HG02973 (cell line): ENCODE data around the gene CADPS.

Experiments
- ATAC-seq: cut with Tn5 transposase; IDR thresholded peaks from one replicate; pipeline ENCODE4 v1.9.1; 2021; ENCODE audit warnings: moderate library complexity; ENCODE audit not compliant: unreplicated experiment

CADPS gene

DNA sequence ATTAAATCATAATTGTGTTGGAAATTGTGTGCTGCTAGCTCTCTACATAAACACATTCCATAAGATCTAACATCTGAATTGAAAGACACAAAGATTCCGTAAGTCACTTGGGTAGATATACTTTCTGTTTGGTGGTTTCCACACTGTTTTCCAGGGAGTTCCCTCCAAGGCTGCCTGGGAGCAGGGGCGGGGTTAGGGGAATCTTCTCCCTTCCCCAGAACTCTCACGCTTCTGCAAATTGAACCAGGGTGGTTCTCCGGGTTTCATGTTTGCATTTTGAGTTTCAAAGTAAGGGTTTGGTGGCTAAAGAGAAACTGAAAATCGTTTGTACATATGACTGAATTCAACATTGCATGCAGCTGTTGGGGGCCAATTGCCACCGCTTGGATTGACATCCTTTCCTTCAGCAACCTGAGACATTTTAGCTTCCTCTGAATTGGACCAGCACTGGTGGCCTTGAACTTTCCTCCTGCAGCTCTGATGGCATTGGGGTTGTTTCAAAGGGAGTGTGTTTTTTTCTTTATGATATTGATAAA lies 309.1 kb downstream of the CADPS start:
- no peak for ATAC-seq

DNA sequence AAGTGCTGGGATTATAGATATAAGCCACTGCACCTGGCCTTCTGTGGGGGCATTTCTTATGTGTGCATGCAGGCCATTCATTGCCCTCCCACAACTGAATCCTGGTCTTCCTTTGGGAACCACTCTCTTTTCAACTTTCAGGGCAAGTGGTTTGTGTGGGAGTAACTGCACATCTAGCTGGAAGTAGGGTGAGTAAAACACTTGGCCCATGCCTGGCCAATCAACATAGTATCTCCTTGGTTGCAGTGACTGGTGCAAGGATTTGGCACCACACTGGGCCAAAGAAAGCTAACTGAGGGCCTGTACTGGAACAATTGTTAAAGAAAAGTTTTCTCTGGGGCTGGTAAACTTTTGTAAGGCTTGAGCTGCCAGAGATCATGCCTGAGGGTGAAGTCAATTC lies 312.6 kb downstream of the CADPS start:
- ATAC-seq, result no peak

DNA sequence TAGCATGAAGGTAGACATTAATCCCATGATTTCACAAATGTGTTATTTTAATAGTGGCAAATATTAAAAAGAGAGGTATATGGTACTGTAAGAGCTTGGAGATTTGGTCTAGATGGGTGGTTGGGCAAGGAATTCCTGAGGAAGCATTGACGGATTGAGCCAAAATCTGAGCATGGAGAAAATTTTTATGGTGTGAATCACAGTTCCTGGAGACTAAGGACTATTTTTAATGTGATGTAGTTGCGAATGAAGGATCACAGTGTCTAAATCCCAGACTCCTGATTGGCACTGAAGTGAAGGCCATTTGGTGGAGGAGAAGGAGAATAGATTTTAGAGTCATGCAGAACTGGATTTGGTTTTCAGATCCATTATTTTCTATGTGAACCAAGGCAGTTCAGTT lies 313.2 kb downstream of the CADPS start:
- ATAC-seq, result no peak

DNA sequence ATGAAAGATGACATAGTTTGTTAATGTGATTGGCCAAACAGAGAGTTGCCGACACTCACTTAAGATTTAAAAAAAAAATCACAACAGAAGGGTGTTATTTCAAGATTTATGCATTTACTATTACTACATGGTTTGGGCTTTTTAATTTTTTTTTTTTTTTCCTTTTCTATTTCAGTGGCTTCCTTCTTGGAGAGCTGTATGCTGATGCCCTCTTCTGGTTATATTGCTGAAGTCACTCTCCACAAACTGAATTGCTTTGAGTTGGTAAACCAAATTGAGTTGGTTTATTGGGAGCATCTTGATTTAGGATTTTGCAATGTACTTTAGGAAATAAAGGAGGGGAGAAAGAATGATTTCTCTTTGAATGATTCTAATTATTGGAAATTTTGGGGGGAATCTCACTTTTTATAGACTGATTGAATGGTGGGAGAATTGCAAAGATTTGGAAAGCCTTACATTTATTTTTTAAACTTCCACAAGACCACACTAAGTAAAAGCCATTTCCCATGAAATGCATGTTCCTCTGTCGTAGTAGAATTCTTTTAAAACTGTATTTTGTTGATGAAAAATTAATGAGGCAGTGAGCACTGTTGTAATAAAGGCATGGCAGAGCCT lies 315.3 kb downstream of the CADPS start:
- no peak for ATAC-seq

DNA sequence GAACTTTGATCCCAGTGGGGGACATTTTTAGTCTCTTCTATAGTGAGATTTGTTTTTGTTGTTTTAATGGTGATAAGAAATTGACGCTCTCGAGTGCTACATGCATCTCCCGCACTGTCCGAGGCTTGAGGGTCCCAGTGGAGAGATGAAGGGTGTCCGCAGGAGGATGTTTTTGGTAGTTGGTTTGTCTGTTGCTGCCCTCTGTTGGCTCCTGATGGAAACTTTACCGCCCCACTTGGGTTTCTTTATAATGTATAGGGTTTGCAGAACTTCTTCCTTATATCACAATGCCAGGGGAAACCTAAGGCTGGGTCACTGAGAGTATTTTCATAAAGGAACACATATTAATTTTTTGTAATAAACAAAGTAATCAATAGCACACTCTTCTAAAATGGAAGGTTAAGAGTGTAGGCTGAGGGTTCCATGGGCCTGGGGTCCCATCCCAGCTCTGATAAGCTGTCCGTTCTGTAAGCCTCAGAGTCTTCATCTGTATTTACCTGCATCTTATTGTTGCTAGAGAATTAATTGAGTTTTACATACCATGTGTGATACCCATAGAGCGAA lies 316.6 kb downstream of the CADPS start:
- ATAC-seq, result no peak

DNA sequence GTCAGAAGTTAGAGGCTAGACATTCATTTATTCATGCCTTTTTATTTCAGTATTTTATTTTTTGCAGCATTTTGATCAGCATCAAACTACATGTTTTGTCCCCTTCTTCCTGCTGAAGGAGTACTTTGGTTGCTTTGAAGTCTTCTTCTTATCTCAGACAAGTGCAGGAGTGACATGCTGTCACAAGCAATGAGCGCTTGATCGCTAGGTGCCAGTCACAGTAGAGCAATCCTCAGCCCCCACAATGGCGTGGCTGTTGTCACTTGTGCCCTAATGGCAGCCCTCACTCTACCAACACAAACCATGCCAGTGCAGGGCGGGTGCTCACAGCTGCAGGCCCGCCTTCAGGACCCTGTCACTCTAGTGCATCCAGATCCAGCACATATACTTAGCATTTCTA lies 317.2 kb downstream of the CADPS start:
- ATAC-seq, result no peak

DNA sequence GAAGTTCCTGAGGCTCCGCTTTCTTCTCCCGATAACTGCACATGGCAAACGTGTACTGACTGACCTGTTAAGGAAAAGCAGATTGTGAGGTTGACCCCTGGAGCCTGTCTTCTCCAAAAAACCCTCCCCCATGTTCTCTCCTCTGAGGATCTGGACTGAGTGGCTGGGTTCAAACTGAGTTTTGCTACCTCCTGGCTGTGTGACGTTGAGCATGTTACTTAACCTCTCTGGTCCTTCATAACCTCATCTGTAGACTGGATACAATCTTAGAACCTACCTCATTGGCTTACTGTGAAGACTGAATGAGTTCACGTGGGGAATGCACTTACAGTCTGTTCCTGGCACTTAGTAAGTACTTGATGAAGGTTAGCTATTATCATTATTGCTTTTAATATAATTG lies 317.8 kb downstream of the CADPS start:
- no peak for ATAC-seq

DNA sequence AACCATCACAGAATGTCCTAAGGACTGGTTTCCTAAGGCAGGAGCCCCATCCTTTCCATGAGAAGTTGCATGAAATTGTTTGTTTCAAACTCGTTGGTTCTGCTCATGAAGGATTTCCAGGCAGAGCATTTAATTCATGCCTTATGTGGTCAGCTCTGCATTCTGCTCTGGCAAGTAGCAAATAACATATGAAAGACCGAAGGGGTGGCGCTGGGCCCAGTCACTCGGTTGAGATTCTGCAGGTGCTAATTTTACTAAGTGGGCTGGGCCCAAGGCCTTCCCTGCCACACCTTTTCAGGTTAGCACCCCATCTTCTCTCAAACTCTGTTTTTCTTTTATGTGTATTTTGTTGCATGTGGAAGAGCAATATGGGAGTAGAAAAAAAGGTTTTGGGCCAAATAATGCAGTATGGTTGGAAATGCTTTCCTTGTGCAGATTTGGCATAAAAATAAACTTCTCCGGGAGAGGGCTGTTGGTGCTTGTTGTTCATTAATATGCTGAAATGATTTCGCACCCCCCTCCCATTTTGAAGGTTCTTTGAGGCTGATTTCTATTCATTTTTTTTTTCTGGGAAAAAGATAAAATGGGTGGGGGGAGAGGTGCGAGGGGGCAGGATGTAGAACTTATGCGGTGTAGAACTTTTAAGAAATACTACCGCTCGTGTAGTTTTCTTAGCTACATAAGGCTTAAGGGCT lies 318.9 kb downstream of the CADPS start:
- ATAC-seq, result no peak

DNA sequence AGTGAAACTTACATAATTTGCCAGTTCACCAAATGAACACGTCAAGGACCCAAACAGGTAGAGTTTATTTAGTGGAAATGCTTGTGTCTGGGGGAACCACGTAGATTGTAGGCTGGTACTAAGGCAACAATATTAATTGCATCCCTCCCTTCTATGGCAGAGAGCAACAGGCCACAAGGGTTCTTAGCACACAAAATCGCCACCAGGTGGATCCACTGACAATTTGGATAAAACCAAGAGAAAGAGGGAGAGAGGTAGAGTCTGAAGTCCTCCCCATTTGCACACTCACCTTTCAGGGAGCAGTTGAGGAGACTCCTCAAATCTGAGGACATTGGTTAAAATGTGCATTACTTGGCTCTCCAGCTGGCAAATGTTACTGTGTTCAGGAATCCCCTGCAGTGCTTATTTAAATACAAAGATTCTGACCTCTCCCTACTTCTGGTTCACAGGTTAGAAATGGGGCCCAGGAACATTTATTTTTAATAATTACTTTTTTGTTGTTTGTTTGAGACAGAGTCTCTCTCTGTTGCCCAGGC lies 320.9 kb downstream of the CADPS start:
- no peak for ATAC-seq

DNA sequence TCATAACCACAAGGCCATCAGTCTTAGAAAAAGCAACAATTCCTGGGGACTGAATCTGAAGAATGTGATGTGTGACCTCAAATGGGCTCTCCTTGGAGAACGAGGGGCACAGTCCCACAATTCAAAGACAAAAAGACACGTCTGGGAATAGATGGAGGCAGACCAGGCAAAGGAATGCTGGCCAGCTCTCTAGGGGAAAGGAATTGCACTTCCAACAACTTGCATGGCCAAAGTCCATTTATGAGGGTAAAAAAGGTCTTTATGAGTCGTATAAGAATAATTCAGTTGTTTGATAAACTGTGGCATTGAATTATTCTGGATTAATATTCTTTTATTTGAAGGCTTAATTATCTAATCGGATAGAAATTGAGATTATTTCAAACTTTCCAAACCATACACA lies 321.4 kb downstream of the CADPS start:
- no peak for ATAC-seq

DNA sequence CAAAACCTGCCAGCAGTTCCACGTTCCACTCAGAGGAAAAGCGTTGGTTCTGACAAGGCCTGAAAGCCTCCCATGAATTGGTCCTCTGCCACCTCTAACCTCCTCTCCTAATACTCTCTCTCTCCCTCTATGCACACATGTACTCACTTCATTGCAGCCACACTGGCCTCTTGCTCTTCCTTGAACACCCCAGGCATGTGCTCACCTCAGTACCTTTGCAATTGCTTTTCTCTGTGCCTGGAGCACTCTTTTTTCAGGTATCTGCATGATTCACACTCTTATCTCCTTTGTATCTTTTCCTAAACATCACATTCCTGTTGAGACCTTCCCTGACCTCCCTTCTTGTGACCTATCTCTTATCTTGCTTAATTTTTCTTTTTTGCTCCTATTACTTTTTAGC lies 323.7 kb downstream of the CADPS start:
- ATAC-seq, result no peak

DNA sequence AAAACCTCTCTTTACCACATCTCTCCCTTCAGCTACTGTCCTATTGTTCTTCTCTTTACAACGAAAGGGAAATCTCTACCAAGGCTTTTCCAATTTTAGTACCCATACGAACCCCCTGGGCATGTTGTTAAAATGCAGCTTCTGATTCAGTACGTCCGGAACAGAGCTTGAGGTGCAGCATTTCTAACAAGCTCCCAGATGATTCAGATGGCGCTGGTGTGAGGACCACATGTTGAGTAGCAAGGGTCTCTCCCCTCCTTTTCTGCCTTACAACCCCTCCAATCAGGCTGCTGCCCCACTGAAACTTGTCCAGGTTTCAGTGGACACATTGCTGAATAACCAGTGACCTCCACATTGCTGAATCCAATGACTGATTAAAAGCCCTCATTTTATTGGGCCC lies 324.8 kb downstream of the CADPS start:
- ATAC-seq, result no peak

DNA sequence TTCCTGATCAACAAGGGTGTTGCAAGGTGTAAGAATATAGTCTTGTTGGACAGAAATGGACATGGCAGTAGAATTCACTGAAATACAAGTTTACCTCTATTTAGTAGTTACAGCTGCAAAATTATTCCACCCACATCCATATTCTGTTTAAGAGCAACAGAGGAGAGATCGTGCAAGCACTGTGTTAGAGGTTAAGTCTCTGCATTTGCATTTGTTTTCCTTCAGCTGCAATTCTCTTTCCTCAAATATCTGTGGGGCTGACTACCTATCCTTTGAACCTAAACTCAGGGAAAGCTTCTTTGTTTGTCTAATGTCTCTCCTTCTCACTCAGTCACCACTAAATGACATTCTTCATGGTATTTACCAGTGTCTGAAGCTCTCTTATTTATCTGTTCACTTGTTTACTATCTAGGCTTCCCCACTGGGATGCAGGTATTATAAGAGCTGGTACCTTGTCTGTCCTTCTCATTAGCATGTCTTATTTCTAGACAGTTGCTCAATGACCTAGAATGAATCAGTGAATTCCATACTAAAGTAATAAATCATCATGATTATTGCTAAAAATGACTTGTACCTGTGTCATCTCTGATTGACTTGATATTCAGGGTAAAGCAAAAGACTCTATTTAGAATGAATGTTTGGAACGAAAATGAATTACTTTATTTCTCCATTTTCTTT lies 326.5 kb downstream of the CADPS start:
- no peak for ATAC-seq

DNA sequence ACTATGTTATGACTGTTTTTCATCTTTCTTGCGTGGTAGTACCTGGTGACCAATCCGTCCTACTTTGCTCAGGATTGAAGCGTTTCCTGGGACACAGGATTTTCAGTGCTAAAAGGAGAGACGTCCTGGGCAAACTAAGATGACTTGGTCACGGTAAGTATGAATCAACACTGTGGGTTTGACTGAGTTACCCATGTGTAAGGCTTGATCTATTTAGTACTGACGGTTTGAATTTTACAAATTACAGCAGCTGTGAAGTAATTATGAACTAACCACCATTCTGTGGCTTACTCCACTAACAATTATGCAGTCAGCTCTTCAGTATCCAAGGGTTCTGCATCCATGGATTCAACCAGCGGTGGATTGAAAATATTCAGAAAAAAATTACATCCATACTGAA lies 328.9 kb downstream of the CADPS start:
- ATAC-seq, result no peak

DNA sequence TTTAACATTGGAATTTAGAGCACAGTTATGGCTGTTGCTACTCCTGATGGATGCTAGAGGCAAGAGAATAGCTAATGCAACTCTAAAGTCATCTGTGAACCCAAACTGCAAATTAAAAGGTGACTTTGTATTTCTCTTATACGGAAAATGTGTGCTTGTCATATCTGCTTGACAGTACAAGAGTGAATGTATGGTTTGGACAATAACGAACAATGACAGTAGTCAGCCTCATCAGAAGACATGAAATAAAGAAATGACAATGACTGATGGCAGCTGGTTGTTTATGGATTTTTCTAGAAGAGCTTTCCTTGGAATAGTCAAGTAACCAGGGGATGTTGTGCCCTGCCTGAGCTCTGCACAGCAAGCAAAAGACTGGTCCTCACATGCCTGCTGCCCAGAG lies 333.0 kb downstream of the CADPS start:
- no peak for ATAC-seq

DNA sequence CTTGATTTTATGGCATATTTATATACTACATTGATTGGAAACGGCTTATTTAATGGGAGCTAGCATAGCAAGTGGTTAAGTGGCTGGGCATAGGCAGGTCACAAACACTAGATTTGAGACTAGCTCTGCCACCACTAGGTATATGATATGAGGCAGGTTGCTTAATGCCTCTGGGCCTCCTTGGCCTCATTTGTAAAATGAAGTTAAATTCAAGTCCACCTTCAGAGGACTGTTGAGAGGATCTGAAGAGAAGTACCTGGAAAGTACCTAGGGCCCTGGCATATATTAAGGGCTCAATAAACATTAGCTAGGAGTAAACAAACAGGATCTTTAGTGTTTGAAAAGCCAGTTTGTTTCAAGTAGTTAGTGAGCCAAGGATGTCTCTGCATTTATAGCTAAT lies 335.5 kb downstream of the CADPS start:
- no peak for ATAC-seq

DNA sequence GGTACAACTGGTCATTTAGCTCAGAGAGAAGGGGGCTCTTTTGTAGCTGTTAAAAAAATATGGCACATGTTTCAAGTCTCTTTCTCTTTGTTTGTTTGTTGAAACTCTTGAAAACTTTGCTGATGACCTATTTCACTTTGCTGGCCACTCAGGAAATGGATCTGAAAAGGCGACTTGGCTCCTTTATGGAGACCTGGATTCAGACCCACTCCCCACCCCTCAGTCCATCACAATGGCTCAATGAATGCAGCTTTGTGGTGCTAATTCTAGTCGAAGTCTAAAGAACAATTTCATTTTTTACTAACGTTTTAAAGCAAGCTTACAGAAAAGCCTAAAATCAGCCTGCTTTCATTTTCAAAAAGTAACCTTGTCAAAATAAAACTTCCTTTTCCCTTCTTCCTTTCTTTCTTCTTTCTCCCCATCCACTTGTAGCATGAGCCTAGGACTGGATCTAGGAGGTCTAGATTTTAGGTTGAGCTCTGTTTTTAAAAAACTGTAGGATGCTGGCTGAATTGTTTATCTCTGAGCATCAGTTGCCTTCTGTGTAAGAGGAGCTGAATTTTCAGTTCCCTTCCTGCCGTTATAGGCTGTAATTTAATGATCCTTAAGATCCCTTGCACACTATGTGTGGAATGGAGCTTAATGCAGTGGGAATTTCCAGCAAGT lies 336.4 kb downstream of the CADPS start:
- ATAC-seq, result no peak

DNA sequence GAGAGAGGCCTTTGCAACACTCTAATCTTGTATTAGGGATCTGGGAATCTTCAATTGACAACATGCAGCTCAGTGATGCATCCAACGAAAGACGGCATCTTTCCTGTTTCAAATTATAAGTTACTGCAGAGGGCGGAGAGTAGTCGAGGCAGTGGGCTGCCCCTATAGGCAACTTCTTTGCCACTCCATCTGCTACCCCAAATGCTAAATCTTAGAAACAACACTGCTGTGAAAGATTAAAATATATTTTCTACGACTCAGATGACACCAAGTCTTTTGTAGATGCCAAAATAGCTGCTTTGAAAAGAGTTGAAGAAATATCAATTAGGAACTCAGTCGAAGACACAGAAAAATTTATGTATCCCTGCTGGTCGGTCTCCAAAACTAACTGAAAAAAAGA lies 340.9 kb downstream of the CADPS start:
- no peak for ATAC-seq

DNA sequence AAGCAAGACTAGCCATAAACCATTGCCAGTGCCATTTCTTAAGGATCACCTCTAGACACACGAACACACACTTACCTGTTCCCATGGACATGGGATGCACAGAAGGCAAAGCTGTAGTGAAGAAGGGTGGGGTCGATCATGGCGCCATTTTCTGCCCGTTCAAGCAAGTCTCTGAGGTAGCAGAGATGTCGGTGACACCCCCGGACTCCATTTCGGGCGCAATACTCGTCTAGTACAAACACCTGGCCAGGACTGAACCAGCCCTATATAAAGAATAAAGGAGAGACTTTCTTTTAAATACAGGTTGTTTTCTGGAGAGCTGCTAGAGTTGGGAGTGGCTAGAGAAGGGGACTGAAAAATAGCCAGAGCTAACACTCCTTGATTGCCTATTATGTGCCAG lies 342.4 kb downstream of the CADPS start:
- ATAC-seq, result no peak

DNA sequence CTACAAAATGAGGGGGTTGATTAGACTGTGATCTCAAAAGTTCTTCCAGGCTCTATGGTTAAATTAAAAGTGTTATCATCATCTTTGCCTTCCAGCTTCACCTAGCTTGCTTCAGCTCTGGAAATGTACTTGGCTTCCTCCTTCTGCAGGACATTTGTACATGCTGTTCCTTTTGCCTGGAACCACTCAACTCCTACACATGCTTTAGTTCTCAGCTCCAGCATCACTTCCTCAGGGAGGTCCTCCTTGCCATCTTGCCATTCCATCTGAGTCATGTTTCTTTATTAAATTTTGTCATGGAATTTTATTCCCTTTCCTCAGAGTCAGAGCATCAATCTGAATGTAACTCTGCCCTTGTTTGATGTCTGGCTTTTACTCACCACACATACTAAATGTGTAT lies 343.2 kb downstream of the CADPS start:
- ATAC-seq, result no peak

DNA sequence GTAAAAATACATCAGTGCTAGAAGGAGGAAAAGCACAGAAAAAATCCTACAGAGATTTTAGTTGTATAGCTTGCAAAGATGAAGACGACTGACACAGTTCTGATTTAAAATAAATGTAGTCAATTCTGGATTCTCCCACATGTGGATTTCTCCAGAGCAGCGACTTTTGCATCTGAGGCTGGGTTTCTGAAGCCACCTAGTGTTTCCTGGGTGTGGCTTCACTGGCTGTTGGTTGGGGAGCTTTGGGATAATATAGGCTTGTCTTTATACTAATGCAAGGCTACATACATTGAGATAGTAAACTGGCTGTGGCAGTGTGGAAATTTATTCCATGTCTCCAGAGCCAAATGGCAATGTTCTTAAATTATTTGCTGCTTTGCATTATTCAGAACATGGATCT lies 343.7 kb downstream of the CADPS start:
- no peak for ATAC-seq
